Tibial nerve (tissue), 4 donors: ENCODE data around the gene AHRR. TPM values are rescaled to one million over a fixed set of nuclear protein-coding genes. Genes with fewer than 3 reads are reported as not detected.

Experiments
- DNase-seq, 2 donors: peaks; one replicate each; pipeline ENCODE4 v3.0.0-alpha.2; 2019; ENCODE audit warnings: low spot score in 2 of 2
- H3K27ac ChIP-seq, 4 donors: fragments of 200-600 bp; sonication (generic) in 3 of 4; one replicate each; pipeline ENCODE4 v1.5.1; 2017 to 2019; ENCODE audit warnings: mild to moderate bottlenecking in 1 of 4
- H3K27me3 ChIP-seq, 2 donors: fragments of 200-600 bp; sonication (generic) in 1 of 2; one replicate each; pipeline versions ENCODE4 v1.5.1 to v1.6.0; 2017 to 2019
- H3K36me3 ChIP-seq, 3 donors: fragments of 200-600 bp; sonication (generic); one replicate each; pipeline ENCODE4 v1.5.1; 2018 to 2019
- H3K4me1 ChIP-seq, 4 donors: fragments of 200-600 bp; sonication (generic) in 3 of 4; one replicate each; pipeline ENCODE4 v1.5.1; 2017 to 2019
- H3K4me3 ChIP-seq, 4 donors: fragments of 200-600 bp; sonication (generic) in 3 of 4; one replicate each; pipeline ENCODE4 v1.5.1; 2017 to 2019; ENCODE audit warnings: mild to moderate bottlenecking in 1 of 4, moderate library complexity in 1 of 4
- H3K9me3 ChIP-seq, 4 donors: fragments of 200-600 bp; sonication (generic) in 3 of 4; one replicate each; pipeline ENCODE4 v1.5.1; 2017 to 2019
- CTCF ChIP-seq, 5 experiments: fragments of 200-600 bp in 3 of 5; fragments of 450-650 bp in 2 of 5; sonication (generic) in 3 of 5; IDR thresholded peaks; one replicate each; pipeline ENCODE4 v1.5.1; 2016 to 2019; ENCODE audit warnings: antibody characterized with exemption in 5 of 5, mild to moderate bottlenecking in 3 of 5, moderate library complexity in 2 of 5
- EP300 ChIP-seq, 2 donors: sonication (generic); formaldehyde crosslinking; IDR thresholded peaks; one replicate each; pipeline ENCODE4 v1.6.1; 2017; ENCODE audit warnings: antibody characterized with exemption in 2 of 2, mild to moderate bottlenecking in 1 of 2
- POLR2A ChIP-seq, 2 donors: fragments of 450-650 bp; IDR thresholded peaks; one replicate each; pipeline ENCODE4 v1.6.1; 2017; ENCODE audit warnings: antibody characterized with exemption in 2 of 2, mild to moderate bottlenecking in 2 of 2, moderate library complexity in 2 of 2
- WGBS, 2 donors: methylation state at CpG; one replicate each; pipeline ENCODE4 v1.1.5; 2018; 5-methylcytosine and 5-hydroxymethylcytosine counted together
- total RNA-seq, 4 donors: library from RNA; depleted of rRNA; stranded (reverse); fragments of >200 nt; gene quantifications; one replicate each; pipeline ENCODE4 v1.1.0, GENCODE V29; 2016

Gene AHRR
- total RNA-seq, 4 donors from 2014 or later, result 1.0 to 4.8 (median 1.2) TPM; not detected in 1

- Histone ChIP-seq H3K27ac (no peak overlapping the region), H3K27me3 (peaks cover 0 to 27% of the 10 kb centered on the region in 2 donors), H3K9me3 (peaks cover 0 to 11% (median 0%) of the 10 kb centered on the region in 4 donors), H3K4me3 (no peak overlapping the region), H3K36me3 (no peaks in the 10 kb centered on the region), H3K4me1 (peaks cover 0 to 8% (median 0%) of the 10 kb centered on the region in 4 donors)
- DNase-seq, result no peak
- WGBS, 2 donors, result 42 to 48% methylated on average over 22 of the region's 22 CpGs
- no peak for TF ChIP-seq POLR2A (IDR thresholded peaks at IDR 0.05)
- no peak for TF ChIP-seq EP300 (IDR thresholded peaks at IDR 0.05)
- TF ChIP-seq CTCF (IDR thresholded peaks at IDR 0.05), result no peak
These were observed 24.1 kb downstream of the AHRR start for GRCh38 chr5:345404-346195.

GRCh38 chr5:346229-346935, 24.9 kb downstream of the AHRR start:
- H3K27me3 ChIP-seq, result peaks cover 0 to 27% of the 10 kb centered on the region in 2 donors
- no peak for DNase-seq
- WGBS, 2 donors, result 46 to 51% methylated on average over 24 of the region's 24 CpGs
- H3K36me3 ChIP-seq, result no peaks in the 10 kb centered on the region
- no peak overlapping the region for H3K27ac ChIP-seq
- TF ChIP-seq EP300 (IDR thresholded peaks at IDR 0.05) (no peak), CTCF (IDR thresholded peaks at IDR 0.05) (no peak), POLR2A (IDR thresholded peaks at IDR 0.05) (no peak)
- H3K9me3 ChIP-seq, result peaks cover 0 to 11% (median 0%) of the 10 kb centered on the region in 4 donors
- H3K4me1 ChIP-seq, result peaks cover 0 to 8% (median 0%) of the 10 kb centered on the region in 4 donors
- H3K4me3 ChIP-seq, result no peak overlapping the region

- Histone ChIP-seq H3K9me3 (peaks cover 0 to 7% (median 0%) of the 10 kb centered on the region in 4 donors), H3K27ac (no peak overlapping the region), H3K36me3 (no peaks in the 10 kb centered on the region), H3K4me3 (no peak overlapping the region), H3K4me1 (peaks cover 0 to 8% (median 0%) of the 10 kb centered on the region in 4 donors), H3K27me3 (peaks cover 0 to 27% of the 10 kb centered on the region in 2 donors)
- WGBS, 2 donors, result 77 to 88% methylated on average over 3 to 10 of the region's 10 CpGs
- TF ChIP-seq POLR2A (IDR thresholded peaks at IDR 0.05), result no peak
- TF ChIP-seq CTCF (IDR thresholded peaks at IDR 0.05), result no peak
- TF ChIP-seq EP300 (IDR thresholded peaks at IDR 0.05), result no peak
- no peak for DNase-seq
These were observed 26.3 kb downstream of the AHRR start for GRCh38 chr5:347712-348284.

GRCh38 chr5:348726-349125, 27.2 kb downstream of the AHRR start:
- TF ChIP-seq POLR2A (IDR thresholded peaks at IDR 0.05) (no peak), EP300 (IDR thresholded peaks at IDR 0.05) (no peak), CTCF (IDR thresholded peaks at IDR 0.05) (no peak)
- Histone ChIP-seq H3K9me3 (no peaks in the 10 kb centered on the region), H3K27me3 (peaks cover 0 to 27% of the 10 kb centered on the region in 2 donors), H3K36me3 (no peaks in the 10 kb centered on the region), H3K4me1 (peaks cover 0 to 4% (median 0%) of the 10 kb centered on the region in 4 donors), H3K27ac (no peak overlapping the region), H3K4me3 (no peak overlapping the region)
- no peak for DNase-seq
- 80 to 87% methylated on average over 5 of the region's 5 CpGs for WGBS, 2 donors
